Ishikawa (cell line): ENCODE data around the gene DNAH17.
A peak's percentile ranks its signal among the peaks of the same experiment; 100 is the strongest.

Source experiments
- CEBPB ChIP-seq: IDR thresholded peaks from 2 replicates; pipeline ENCODE4 v1.6.1; 2012
- CREB1 ChIP-seq: IDR thresholded peaks from 2 replicates; pipeline ENCODE4 v1.6.1; 2012; ENCODE audit warnings: low read depth
- EP300 ChIP-seq: IDR thresholded peaks from 2 replicates; pipeline ENCODE4 v1.6.1; 2012; ENCODE audit warnings: borderline replicate concordance
- NFIC ChIP-seq: IDR thresholded peaks from 2 replicates; pipeline ENCODE4 v1.6.1; 2012
- RAD21 ChIP-seq: IDR thresholded peaks from 2 replicates; pipeline ENCODE4 v1.6.1; 2012; ENCODE audit warnings: low read depth
- REST ChIP-seq: IDR thresholded peaks from 2 replicates; pipeline ENCODE4 v1.6.1; 2012; ENCODE audit warnings: low read depth, mild to moderate bottlenecking
- ZBTB7A ChIP-seq: IDR thresholded peaks from 2 replicates; pipeline ENCODE4 v1.6.1; 2012; ENCODE audit warnings: low read depth

GRCh38 chr17:78409191-78409928 lies 167.8 kb downstream of the DNAH17 start:
- no peak for TF ChIP-seq REST
- no peak for TF ChIP-seq EP300
- TF ChIP-seq CREB1 = no peak
- peak; percentile 66 for TF ChIP-seq NFIC
- no peak for TF ChIP-seq RAD21
- no peak for TF ChIP-seq CEBPB
- no peak for TF ChIP-seq ZBTB7A
